SK-MEL-5 (cell line): ENCODE measurements around the gene MYOT. TPM values are rescaled to one million over a fixed set of nuclear protein-coding genes. Genes with fewer than 3 reads are reported as not detected.

Experiments used
- DNase-seq: peaks from one replicate; pipeline ENCODE4 v3.0.0-alpha.2; 2016; ENCODE audit warnings: low read depth, low spot score
- in situ Hi-C: cut with HindIII; loops from 2 replicates; pipeline ENCODE4 v1.10.0; 2016; ENCODE audit warnings: low sequenced_read_pairs, high pct_unique_total_duplicates, low pct_unique_long_range_greater_than_20kb
- polyA plus RNA-seq, 2 experiments: library from polyadenylated mRNA; depleted of rRNA; stranded (reverse); fragments of >200 nt; gene quantifications; 2 replicates each; pipeline ENCODE4 v1.2.3, GENCODE V29; 2015
- total RNA-seq: library from RNA; depleted of rRNA; stranded (reverse); fragments of >200 nt; shearing (Covaris generic); gene quantifications from 2 replicates; pipeline ENCODE4 v1.2.3, GENCODE V29; 2014; rRNA removed

Gene MYOT, protein sequence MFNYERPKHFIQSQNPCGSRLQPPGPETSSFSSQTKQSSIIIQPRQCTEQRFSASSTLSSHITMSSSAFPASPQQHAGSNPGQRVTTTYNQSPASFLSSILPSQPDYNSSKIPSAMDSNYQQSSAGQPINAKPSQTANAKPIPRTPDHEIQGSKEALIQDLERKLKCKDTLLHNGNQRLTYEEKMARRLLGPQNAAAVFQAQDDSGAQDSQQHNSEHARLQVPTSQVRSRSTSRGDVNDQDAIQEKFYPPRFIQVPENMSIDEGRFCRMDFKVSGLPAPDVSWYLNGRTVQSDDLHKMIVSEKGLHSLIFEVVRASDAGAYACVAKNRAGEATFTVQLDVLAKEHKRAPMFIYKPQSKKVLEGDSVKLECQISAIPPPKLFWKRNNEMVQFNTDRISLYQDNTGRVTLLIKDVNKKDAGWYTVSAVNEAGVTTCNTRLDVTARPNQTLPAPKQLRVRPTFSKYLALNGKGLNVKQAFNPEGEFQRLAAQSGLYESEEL
- total RNA-seq, result 0.05 and 0.08 TPM in 2 replicates
- polyA plus RNA-seq (2015; cell fraction: cytosol; rRNA removed), result 0.77 TPM in 1 of 2 replicates, not detected in the other
- polyA plus RNA-seq (2015; cell fraction: nucleus; rRNA removed), result 0.26 and 0.81 TPM in 2 replicates

DNA sequence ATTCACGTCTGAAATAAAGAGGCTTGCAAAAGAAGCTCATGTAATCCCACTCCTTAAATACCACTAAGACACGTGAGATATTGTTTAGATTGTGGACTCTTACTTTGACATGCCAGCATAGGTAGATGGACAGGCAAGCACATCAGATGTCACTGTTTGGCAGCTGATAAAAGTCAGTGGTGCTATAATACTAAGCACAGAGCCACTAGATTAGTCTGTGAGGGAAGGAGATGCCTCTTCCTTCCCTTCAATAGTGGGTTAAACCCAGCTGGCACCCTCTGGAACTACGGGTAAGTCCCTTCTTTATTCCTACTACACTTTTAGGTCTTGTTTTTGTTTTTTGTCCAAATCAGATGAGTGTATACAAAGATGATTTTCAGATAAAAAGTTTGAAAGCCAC, at the start of gene MYOT:
Gene MYOT (plus strand): TSS at position 197 of the 400 bp plus-strand sequence. CDS start 2,792 bp downstream, outside the sequence.
- in situ Hi-C loops, result no loop called here
- DNase-seq, result peak; percentile 22

DNA sequence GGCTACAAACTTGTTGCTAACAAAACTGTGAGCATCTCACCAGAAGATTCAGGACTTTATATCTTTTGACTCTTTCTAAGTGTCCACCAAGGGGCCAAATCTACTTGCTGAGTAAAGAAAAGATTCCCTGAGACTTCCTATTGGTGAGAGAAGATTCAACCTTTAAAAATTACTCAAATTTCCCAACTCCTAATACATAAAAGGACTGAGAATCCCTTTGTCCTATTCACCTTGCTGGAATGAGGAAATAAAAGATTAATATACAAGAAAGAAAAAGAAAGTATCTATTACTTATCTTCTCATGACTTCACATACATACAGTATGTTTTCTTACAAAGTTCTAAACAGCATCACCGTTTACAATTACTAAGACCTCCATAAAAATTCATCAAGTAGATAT, 47.9 kb upstream of the MYOT start:
- DNase-seq, result no peak
- in situ Hi-C loops, result no loop called here

DNA sequence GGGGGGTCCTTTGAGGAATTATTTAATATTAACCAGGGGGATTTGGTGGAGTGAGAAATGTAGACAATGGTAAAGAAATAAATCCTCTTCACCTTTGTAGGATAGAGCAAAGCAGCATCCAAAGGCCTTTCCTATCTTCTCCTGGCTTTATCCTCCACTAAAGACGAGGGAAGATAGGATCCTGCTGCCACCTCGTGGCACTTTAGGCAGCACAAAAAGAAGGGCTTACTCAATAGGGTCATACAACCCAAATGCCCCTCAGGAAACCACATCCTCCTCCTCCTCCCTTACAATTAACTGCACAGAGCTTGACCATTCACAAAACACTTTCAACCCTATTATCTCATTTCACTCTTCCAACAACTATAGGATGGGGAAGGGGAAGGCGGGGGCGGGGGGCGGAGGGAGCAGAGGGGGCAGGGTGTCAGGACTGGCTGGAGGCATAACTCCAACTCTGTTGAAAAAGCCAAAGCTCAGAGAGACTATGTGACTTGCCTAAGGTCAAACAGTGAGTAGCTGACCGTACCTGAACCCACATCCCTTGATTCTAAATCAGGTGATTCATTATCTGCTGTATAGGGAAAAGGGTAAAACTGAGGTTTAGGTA, 45.4 kb upstream of the MYOT start:
- in situ Hi-C loops, result no loop called here
- DNase-seq, result peak; percentile 87

DNA sequence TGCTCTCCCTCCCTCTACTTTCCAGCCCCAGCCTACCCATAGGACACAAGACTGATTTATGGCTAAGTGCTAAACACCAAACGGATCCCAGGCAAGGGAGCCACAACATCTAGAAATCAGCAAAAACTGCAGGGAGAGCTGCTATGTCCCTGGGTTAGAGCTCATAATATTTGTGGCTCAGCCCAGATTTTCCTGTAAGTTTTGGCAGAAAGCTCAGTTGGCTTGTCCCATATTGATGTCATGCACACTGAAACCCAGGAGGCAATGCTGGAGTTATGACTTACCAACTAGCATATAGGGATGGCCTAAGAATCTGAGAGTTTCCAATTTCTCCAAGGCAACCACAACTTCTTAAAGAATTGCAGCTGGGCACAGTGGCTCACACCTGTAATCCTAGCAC, 44.7 kb upstream of the MYOT start:
- no peak for DNase-seq
- in situ Hi-C loops, result no loop called here

DNA sequence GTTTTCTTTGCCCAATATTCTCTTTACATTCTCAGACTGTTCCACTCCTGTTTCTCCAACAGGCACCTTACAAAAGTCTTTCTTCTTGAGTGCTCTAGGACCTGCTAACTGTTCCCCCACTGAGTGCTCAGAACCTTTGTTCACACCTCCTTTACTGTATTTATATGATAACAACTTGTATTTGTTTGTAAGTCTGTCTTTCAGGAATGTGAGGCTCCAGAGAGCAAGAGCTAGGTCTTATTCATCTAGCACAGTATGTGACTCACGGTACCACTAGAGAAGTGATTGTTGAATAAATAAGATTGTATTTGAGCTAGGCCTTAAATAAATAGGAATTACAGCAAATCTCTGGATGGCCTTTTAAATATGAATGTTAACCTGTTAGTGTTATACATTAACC, 42.5 kb upstream of the MYOT start:
- in situ Hi-C loops, result no loop called here
- DNase-seq, result no peak

DNA sequence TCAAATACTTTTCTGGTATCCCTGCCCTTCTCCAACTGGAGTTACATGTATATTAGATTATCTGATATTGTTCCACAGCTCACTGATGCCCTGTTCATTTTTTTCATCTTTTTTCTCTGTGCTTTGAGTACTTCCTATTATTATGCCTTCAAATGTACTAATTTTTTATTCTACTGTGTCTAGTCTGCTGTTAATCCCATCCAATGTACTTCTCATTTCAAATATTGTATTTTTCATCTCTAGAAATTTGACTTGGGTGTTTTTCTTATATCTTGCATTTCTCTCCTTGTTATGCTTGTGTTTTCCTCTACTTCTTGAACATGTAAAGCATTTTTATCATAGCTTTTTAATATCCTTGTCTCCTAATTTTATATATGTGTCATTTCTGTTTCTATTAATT, 41.6 kb upstream of the MYOT start:
- DNase-seq, result no peak
- in situ Hi-C loops, result no loop called here

DNA sequence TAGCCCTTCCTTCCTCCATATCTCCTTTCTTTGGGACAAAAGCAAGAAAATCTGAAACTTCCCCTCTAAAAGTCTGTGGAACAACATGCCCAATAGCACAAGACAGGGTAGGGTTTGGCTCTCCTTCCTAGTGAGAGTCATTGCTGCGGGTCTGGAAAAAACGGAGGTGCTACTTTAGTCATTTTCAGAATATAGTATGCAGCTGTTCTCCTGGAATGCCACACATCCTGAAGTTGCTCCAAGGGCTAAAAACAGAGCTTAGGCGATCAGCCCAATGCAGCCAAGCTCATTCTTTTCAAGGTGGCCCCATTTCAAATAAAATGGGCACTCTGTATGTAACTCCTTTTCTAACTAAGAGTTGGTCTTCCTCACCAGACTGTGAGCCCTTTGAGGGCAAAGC, 39.5 kb upstream of the MYOT start:
- no peak for DNase-seq
- in situ Hi-C loops, result no loop called here

DNA sequence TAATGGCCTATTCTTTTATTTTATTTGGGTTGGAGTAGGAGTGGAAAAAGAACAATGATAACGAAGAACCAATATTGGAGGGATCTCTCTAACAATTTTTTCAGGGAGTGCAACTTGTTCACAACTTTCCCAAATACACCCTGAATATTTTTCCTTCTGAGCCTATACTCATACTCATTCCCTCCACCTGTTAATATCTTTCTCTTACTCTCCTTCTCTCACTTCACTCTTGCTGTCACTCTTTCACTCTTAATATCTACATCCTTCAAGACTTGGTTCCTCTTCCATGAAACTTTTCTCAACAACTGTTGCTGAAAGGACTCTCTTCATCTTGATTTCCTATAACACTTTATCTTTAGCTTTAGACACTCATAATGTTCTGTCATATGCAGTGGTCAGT, 39.0 kb upstream of the MYOT start:
- in situ Hi-C loops, result no loop called here
- no peak for DNase-seq

DNA sequence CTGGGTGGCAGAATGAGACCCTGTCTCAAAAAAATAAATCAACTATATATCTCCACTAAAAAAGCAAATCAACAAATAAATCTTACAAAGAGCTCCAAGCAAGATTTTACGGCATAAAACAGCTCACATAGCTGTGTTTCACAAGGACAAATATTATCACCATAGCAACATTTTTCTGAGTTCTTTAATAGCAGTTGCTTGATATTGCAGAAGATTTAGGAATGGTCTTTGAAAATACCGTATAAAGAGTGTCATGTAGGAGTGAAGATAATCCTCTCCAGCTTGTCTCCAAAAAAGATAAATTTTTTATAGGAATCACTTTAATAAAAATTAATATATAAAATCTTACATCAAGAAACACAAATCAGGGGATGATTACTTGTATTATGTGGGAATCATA, 36.6 kb upstream of the MYOT start:
- DNase-seq, result no peak
- in situ Hi-C loops, result no loop called here

DNA sequence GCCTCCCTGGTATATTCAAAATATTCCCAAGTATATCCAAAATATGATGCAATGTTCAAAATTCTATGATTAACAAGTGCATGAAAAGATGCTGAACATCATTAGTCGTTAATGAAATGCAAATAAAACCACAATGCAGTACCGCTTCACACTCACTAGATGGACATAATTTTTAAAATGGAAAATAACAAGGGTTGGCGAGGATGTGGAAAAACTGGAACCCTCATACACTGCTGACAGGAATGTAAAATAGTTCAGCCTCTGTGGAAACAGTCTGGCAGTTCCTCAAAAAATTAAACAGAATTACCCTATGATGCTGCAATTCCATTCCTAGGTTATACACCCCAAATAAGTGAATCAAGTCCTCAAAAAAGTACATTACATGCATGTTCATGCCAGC, 36.1 kb upstream of the MYOT start:
- DNase-seq, result peak; percentile 16
- in situ Hi-C loops, result no loop called here

DNA sequence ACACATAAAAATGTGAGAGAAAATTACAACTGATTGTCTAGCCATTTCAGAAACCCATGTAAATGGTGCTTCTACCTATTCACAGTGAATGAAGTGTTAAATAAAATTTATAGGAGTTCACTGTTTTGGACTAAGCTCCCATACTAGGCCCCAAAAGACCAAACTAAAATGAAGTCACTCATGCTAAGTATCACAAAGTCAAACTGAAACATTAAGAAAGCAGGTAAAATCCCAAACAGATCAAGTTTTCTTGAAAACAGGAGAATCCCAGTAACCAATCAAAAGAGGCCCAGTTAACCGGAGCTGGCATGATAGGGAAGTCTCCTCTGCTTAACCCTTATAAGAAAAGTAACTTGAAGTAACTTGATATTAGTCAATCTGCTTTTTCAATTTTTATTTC, 35.2 kb upstream of the MYOT start:
- no peak for DNase-seq
- in situ Hi-C loops, result no loop called here

DNA sequence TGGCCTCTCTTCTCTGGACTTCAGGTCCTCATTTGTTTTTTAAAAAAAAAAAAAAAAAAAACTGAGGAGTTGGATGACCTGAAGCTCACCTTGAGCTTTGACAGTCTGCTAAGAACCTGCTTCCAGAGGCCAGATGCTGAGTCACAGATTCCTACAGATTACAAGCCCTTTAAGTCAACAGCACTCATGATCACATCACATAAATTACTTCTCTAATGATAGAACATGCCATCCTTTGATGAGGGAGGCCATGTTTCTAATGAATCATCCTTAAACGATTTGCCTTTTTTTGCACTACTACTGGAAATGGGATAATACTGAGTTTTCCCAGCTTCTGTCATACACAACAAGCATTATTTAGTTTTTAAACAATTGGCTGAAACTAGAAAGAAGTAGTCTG, 34.2 kb upstream of the MYOT start:
- in situ Hi-C loops, result no loop called here
- peak; percentile 25 for DNase-seq

DNA sequence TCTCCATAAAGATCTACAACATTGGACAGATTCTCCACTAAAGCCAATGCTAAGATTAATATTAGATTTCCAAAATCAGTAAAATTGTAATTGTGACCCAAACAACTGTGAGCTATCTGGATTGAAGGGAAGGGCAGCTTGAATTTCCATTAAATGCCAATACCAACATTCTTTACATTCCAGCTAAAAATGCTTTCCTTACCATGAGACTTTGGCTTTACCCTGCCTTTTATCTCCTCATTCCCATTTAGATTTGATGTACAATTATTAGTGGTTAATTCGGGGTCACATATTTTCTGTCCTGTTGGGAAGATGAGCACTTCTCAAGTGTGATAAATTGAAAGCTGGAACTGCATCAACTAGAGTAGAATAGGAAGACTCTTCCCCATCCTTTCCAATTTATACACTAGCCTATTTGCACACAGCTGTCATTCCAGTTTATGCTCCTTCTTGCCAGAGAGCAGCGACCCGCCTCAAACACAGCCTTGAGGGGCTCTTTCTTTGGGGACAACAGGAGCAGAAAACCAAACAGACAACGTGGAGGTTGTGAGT, 33.1 kb upstream of the MYOT start:
- DNase-seq, result no peak

DNA sequence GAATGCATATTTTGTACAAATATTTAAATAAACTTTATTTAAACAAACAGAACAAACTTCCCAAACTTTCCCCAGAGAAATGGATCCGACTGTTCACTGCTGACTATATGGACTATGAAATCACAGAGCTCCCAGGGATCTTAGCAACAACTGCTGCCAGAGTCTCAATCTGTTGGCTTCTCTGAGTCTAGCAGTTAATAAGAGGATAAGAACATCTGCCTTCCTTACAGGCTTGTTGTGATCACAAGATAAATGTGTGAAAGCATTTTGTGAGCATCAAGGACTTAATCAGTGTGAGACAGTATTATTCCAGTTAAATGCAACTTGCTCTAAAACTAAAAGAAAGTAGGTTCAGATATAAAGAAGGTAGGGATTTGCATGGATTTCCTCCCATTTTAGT, 31.4 kb upstream of the MYOT start:
- no peak for DNase-seq
- in situ Hi-C loops, result no loop called here

More for the DNA sequence above, 33.1 kb upstream of the MYOT start:
- in situ Hi-C loops, result no loop called here

DNA sequence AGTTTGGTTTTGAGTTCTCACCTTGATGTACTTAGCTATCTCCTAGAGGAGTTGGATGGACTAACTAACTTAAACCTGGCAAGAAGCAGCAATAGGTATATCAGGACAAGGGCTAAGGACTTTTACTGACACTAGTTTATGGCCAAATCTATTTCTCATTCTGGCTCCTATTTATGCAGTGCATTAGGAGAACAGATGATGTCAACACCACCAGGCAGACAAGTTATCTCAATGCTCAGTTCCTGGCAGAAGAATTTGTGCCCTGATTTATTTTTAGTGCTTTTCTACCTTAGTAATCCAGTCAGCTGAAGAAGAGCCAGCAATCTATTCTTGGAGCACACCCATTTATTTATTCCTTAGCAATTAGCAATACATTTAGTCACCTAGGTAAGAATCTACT, 30.7 kb upstream of the MYOT start:
- in situ Hi-C loops, result no loop called here
- DNase-seq, result no peak

DNA sequence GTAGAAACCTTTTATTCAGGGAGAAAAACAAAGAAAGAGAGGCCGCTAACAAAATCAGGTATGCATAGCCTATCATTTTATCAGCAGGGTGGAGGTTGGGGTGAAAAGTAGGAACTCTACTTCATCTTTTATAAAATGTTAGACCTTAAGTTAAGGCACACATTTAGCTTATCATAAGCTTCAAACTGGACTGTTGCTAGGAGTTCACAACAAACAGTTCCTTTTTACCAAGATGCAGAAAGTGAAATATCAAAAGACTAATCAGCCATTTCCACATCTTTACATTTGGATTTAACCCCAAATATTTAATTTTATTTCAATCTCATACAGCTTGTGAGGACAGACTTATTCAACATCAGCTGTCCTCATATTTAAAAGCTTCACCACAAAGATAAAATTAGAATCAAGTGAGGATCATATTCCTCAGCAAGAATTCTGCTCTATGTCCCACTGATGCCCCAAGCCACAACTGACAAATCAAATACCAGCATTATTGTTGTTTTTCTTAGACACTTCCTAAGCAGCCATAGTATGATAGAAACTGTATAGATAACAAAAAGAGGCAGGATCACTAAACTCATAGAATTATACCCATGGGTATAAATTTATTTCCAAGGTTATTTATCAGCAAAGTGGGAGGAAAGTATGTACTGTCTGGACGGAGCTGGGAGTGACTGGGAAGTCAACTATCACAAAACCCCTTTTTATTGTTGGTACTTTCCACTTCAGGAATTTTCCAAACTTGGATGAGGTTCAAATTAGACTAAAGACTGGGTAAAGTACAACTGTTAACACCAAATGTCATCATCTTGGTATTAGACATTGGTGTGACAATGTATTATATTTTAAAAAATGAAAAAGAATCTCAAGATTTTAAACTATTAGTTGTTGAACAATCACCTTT, 29.9 kb upstream of the MYOT start:
- in situ Hi-C loops, result no loop called here
- no peak for DNase-seq

DNA sequence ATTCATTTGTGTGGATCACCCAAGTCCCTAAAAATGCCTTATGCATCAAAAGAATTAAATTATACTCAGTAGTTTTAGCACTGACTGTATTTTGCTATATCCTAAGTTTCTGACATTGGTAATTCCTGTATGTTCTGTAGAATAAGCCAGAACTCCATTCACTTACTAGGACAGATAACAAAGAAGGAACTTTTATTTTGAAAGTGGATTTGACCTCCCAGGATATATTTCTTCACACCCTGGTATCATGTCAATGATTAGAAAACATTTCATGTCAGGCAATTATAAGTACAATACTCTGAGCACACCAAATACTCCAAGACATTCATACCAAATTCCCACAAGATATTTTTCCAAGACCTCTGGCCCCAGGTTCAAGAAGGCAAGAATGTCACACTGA, 28.7 kb upstream of the MYOT start:
- no peak for DNase-seq
- in situ Hi-C loops, result no loop called here

DNA sequence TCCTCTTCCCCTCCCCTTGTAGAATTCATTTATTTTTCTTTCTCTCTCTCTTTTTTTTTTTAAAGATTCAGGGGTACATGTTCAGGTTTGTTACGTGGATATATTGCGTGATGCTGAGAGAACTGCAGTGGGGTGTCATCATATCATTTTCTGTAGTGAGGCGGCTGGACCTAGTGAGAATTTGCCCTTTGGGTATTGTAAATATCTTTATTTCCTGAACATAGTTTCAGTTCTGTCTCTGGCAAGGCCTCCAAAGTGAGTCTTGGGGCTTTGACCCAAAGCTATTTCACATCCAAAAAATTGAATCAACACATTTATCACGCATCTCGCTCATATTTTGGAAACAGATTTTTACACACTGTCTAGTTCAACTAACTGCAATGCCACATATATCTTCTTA, 25.4 kb upstream of the MYOT start:
- no peak for DNase-seq
- in situ Hi-C loops, result no loop called here
